ENCODE data around the gene GINM1.

The GINM1 gene

GRCh38 chr6:149600508-149600907, 34.3 kb downstream of the GINM1 start:
- DNase-seq = no peak

DNA sequence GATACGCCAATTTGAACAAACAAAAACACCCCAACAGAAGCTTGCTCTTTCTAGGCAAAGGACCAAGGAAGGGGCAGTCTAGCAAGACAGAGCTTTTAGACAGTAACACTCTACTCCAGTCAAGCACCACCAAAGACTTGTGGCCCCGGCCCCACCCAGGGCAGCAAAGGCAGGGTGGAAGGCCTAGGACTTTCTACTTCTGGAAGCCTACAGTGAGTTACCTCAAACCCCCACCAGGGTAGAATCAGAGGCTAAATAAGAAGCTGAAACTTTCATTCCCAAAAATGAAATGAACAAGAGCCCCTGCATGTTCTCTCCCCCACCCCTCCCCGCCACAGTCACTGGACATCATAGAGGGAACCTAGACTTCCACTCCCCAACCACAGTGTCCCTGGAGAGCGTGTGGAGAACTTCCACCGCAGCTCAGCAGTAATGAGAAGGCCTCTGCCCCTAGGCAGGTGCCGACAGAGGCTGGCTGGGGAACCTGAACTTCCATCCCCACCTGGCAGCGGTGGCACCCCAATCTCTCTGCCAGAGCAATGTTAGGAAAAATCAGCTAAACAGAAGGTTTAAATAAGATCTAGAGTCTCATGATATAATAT, 42.3 kb downstream of the GINM1 start:
- DNase-seq = no peak

- DNase-seq = no peak
Observed at GRCh38 chr6:149614337-149614736, 48.2 kb downstream of the GINM1 start.

DNA sequence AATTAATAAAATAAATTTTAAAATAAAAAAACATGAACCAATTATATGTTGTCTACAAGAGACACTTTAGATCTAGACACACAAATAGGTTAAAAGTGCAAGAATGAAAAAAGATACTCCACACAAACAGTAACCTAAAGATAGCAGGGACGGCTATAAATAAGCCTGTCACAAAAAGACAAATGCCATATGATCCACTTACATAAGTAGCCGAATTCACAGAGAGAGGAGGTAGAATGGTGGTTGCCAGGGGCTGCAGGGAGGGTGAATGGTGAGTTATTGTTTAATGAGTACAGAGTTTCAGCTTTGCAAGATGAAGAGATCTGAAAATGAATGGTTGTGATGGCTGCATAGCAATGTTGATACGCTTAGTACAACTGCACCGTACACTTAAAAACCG, 49.6 kb downstream of the GINM1 start:
- no peak for DNase-seq

GRCh38 chr6:149627672-149628071, 61.5 kb downstream of the GINM1 start:
- DNase-seq = no peak

DNA sequence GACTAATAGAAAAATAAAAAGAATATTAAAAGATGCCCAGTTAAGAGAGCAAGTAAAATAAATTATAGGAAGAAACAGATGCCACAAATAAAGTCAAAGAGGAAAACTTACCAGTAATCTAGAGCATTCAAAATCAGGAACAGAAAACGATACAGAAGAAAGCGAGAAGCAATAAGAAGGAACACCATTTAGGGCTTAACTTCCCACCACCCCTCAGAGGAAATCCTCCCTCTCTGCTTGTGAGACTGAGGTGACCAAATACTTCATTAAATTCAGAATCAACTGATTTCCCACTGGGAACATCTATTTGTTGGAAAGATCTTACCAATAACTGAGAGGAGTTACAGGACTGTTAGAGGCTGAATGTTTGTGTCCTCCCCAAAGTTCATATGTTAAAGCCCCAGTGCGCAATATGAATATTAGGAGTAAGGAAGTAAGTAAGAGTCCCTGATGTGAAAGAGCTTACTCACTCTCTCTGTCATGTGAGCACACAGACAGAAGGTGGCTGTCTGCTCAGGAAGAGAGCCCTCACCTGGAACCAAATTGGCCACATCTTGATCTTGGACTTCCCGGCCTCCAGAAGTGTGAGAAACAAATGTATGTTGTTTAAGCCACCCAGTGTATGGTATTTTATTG, 62.8 kb downstream of the GINM1 start:
- DNase-seq = no peak

- DNase-seq = no peak
Observed at GRCh38 chr6:149634315-149634714, 68.1 kb downstream of the GINM1 start.

DNA sequence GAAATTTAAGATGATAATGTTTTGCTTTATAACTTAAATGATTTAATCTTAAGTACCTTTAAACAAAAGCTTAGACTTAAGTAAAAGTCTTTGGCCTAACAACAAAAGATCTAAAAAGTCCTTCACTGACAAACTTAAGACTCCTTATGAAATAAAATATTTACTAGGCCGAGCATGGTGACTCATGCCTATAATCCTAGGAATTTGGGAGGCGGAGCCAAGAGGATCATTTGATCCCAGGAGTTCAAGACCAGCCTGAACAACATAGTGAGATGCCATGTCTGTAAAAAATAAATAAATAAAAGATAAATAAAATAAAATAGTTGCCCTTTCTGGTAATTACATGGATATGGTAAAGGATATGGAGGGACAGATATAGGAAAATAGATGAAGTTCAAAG, 69.9 kb downstream of the GINM1 start:
- no peak for DNase-seq
